IMR-90 (cell line): ENCODE data around the gene PITX3. TPM values are rescaled to one million over a fixed set of nuclear protein-coding genes. Genes with fewer than 3 reads are reported as not detected.

Experiments
- ATAC-seq: fragments of 200-7000 bp; cut with Tn5 transposase; 2 replicates; pipeline ENCODE4 v1.9.1; 2020; ENCODE audit warnings: low read depth, mild to moderate bottlenecking, moderate library complexity
- BruUV-seq: library from RNA; stranded (reverse); fragments of 400-500 nt; replicated peaks from 2 replicates; lab custom pipeline; 2021; lab: Mats Ljungman, UMichigan
- CTCF ChIA-PET: fragments of 300-600 bp; formaldehyde crosslinking; extraction: SDS; loops from one replicate; lab custom pipeline; 2021; ENCODE audit warnings: antibody characterized with exemption; lab: Yijun Ruan, JAX
- POLR2A ChIA-PET: fragments of 300-600 bp; sonication (Branson Sonifier 250); formaldehyde crosslinking; loops from one replicate; lab custom pipeline; 2022; ENCODE audit warnings: antibody characterized with exemption; ENCODE audit not compliant: unreplicated experiment; lab: Charles Lee
- DNase-seq: peaks from one replicate; pipeline ENCODE4 v3.0.0; 2013
- H2AFZ ChIP-seq: replicated peaks from 2 replicates; pipeline ENCODE3; 2013; ENCODE audit warnings: low read length, mild to moderate bottlenecking; ENCODE audit not compliant: poor library complexity
- H2AK5ac ChIP-seq: 2 replicates; pipeline ENCODE4 v1.6.1; 2013; ENCODE audit warnings: low read depth, low read length, inconsistent platforms
- H2AK9ac ChIP-seq: replicated peaks from 2 replicates; pipeline ENCODE3; 2013; ENCODE audit warnings: mild to moderate bottlenecking, low read depth, low read length, moderate library complexity; ENCODE audit not compliant: poor library complexity
- H2BK120ac ChIP-seq: 2 replicates; pipeline ENCODE4 v1.6.1; 2013; ENCODE audit warnings: low read depth, low read length, inconsistent platforms
- H2BK15ac ChIP-seq: 3 replicates; pipeline ENCODE4 v1.6.1; 2013; ENCODE audit warnings: low read depth, low read length, inconsistent platforms
- H2BK20ac ChIP-seq: 2 replicates; pipeline ENCODE4 v1.6.1; 2013; ENCODE audit warnings: low read depth, mild to moderate bottlenecking, inconsistent platforms, low read length, moderate library complexity
- H2BK5ac ChIP-seq: 2 replicates; pipeline ENCODE4 v1.6.1; 2013; ENCODE audit warnings: mild to moderate bottlenecking, low read depth, low read length, inconsistent platforms; ENCODE audit not compliant: poor library complexity, severe bottlenecking
- H3K14ac ChIP-seq: replicated peaks from 2 replicates; pipeline ENCODE4 v1.6.1; 2013; ENCODE audit warnings: low read depth, low read length, inconsistent platforms
- H3K18ac ChIP-seq: 2 replicates; pipeline ENCODE4 v1.6.1; 2013; ENCODE audit warnings: low read depth, low read length, control low read depth
- H3K23ac ChIP-seq: 2 replicates; pipeline ENCODE4 v1.6.1; 2013; ENCODE audit warnings: low read depth, low read length, inconsistent platforms
- H3K27ac ChIP-seq: 2 replicates; pipeline ENCODE4 v1.5.1; 2013; ENCODE audit warnings: mild to moderate bottlenecking, control low read depth, low read length; ENCODE audit not compliant: insufficient read depth
- H3K27me3 ChIP-seq: 2 replicates; pipeline ENCODE4 v1.6.1; 2013; ENCODE audit warnings: low read length; ENCODE audit not compliant: control insufficient read depth, insufficient read depth
- H3K36me3 ChIP-seq: 2 replicates; pipeline ENCODE4 v1.6.1; 2013; ENCODE audit warnings: low read length, mixed read lengths; ENCODE audit not compliant: control insufficient read depth, insufficient read depth
- H3K4ac ChIP-seq: 2 replicates; pipeline ENCODE4 v1.6.1; 2013; ENCODE audit warnings: low read depth, low read length, inconsistent platforms
- H3K4me1 ChIP-seq: 2 replicates; pipeline ENCODE4 v1.6.1; 2013; ENCODE audit warnings: low read length, mixed read lengths; ENCODE audit not compliant: control insufficient read depth, insufficient read depth
- H3K4me2 ChIP-seq: 2 replicates; pipeline ENCODE4 v1.6.1; 2013; ENCODE audit warnings: low read depth, mild to moderate bottlenecking, control low read depth, low read length, moderate library complexity
- H3K4me3 ChIP-seq: 2 replicates; pipeline ENCODE4 v1.5.1; 2013; ENCODE audit warnings: low read depth, mild to moderate bottlenecking, control low read depth, low read length, moderate library complexity; ENCODE audit not compliant: insufficient read depth
- H3K56ac ChIP-seq: 2 replicates; pipeline ENCODE4 v1.6.1; 2013; ENCODE audit warnings: low read length, inconsistent platforms; ENCODE audit not compliant: insufficient read depth; ENCODE audit errors: extremely low read depth
- H3K79me1 ChIP-seq, 2 experiments: 2 replicates each; pipeline ENCODE4 v1.6.1; 2013; ENCODE audit warnings: low read length in 2 of 2, inconsistent platforms in 1 of 2, low read depth in 1 of 2
- H3K9ac ChIP-seq: 2 replicates; pipeline ENCODE4 v1.6.1; 2013; ENCODE audit warnings: low read depth, low read length, control low read depth
- H3K9me1 ChIP-seq: 2 replicates; pipeline ENCODE4 v1.6.1; 2013; ENCODE audit warnings: low read length, inconsistent platforms; ENCODE audit not compliant: insufficient read depth
- H3K9me3 ChIP-seq: 2 replicates; pipeline ENCODE4 v1.6.1; 2013; ENCODE audit warnings: low read length; ENCODE audit not compliant: control insufficient read depth, insufficient read depth
- H4K20me1 ChIP-seq: 2 replicates; pipeline ENCODE4 v1.6.1; 2013; ENCODE audit warnings: low read length, inconsistent platforms; ENCODE audit not compliant: insufficient read depth
- H4K5ac ChIP-seq: 2 replicates; pipeline ENCODE4 v1.6.1; 2013; ENCODE audit warnings: mild to moderate bottlenecking, low read depth, low read length, control low read depth
- H4K8ac ChIP-seq, 2 experiments: 2 replicates each; pipeline ENCODE4 v1.6.1; 2013; ENCODE audit warnings: low read depth in 2 of 2, low read length in 2 of 2, control low read depth in 1 of 2, inconsistent platforms in 1 of 2
- H4K91ac ChIP-seq: 2 replicates; pipeline ENCODE4 v1.6.1; 2013; ENCODE audit warnings: low read depth, low read length, inconsistent platforms; ENCODE audit not compliant: insufficient read depth
- BHLHE40 ChIP-seq: fragments of 150-350 bp; IDR thresholded peaks from 2 replicates; pipeline ENCODE4 v1.6.1; 2016; ENCODE audit warnings: mild to moderate bottlenecking, low read depth, low read length
- CEBPB ChIP-seq: IDR thresholded peaks from 2 replicates; pipeline ENCODE4 v1.6.1; 2012; ENCODE audit warnings: low read depth, low read length, improper control_type of control experiment
- CHD1 ChIP-seq: IDR thresholded peaks from 2 replicates; pipeline ENCODE4 v1.6.1; 2012; ENCODE audit warnings: low read depth, low read length, improper control_type of control experiment
- FOS ChIP-seq: fragments of 150-350 bp; IDR thresholded peaks from 2 replicates; pipeline ENCODE4 v1.6.1; 2016; ENCODE audit warnings: low read depth, low read length
- MAFK ChIP-seq: IDR thresholded peaks from 2 replicates; pipeline ENCODE4 v1.6.1; 2012; ENCODE audit warnings: low read depth, low read length, improper control_type of control experiment
- MAZ ChIP-seq: IDR thresholded peaks from 2 replicates; pipeline ENCODE4 v1.6.1; 2012; ENCODE audit warnings: low read depth, mild to moderate bottlenecking, low read length, improper control_type of control experiment, moderate library complexity, borderline replicate concordance
- MXI1 ChIP-seq: IDR thresholded peaks from 2 replicates; pipeline ENCODE4 v1.6.1; 2012; ENCODE audit warnings: low read depth, mild to moderate bottlenecking, low read length, moderate library complexity, borderline replicate concordance
- NFE2L2 ChIP-seq: fragments of 150-350 bp; IDR thresholded peaks from 2 replicates; pipeline ENCODE4 v1.6.1; 2016; ENCODE audit warnings: low read depth, mild to moderate bottlenecking, low read length
- POLR2A ChIP-seq: IDR thresholded peaks from 2 replicates; pipeline ENCODE4 v1.6.1; 2012; ENCODE audit warnings: mild to moderate bottlenecking, low read depth, low read length
- RAD21 ChIP-seq: IDR thresholded peaks from 2 replicates; pipeline ENCODE4 v1.6.1; 2012; ENCODE audit warnings: low read length, improper control_type of control experiment
- RCOR1 ChIP-seq: IDR thresholded peaks from 2 replicates; pipeline ENCODE4 v1.6.1; 2012; ENCODE audit warnings: mild to moderate bottlenecking, low read length, improper control_type of control experiment; ENCODE audit not compliant: insufficient replicate concordance
- RFX5 ChIP-seq: IDR thresholded peaks from 2 replicates; pipeline ENCODE4 v1.8.0; 2012; ENCODE audit warnings: low read depth, mild to moderate bottlenecking, low read length, moderate library complexity
- SMC3 ChIP-seq: fragments of 150-350 bp; IDR thresholded peaks from 2 replicates; pipeline ENCODE4 v1.6.1; 2016; ENCODE audit warnings: low read depth, mild to moderate bottlenecking, antibody characterized with exemption, low read length, moderate library complexity
- WGBS, 2 experiments: methylation state at CpG; one replicate each; pipeline versions ENCODE4 v1.1.5 to v1.1.7; 2013; ENCODE audit warnings: missing lambda C conversion rate in 2 of 2; ENCODE audit not compliant: insufficient read length in 1 of 2; ENCODE audit errors: extremely low coverage in 2 of 2; 5-methylcytosine and 5-hydroxymethylcytosine counted together
- dilution Hi-C: fragments of 300-500 bp; cut with HindIII; formaldehyde crosslinking; loops from one replicate; pipeline ENCODE4 v1.14.3; 2018; ENCODE audit warnings: low sequenced_read_pairs; ENCODE audit not compliant: unreplicated experiment
- in situ Hi-C: fragments of 300-500 bp; cut with MboI; formaldehyde crosslinking; loops from 3 replicates; pipeline ENCODE4 v1.14.3; 2019; ENCODE audit warnings: low sequenced_read_pairs, inconsistent platforms, mixed read lengths
- intact Hi-C: fragments of 100-400 bp; cut with micrococcal nuclease; formaldehyde crosslinking; loops from 2 replicates; pipeline ENCODE4 v1.10.0; 2022
- polyA plus RNA-seq, 3 experiments: library from polyadenylated mRNA; depleted of rRNA; stranded (reverse); fragments of >200 nt; gene quantifications; 2 replicates each; pipeline ENCODE4 v1.2.3, GENCODE V29; 2012; ENCODE audit warnings: low replicate concordance in 1 of 3
- total RNA-seq: library from RNA; depleted of rRNA; stranded (reverse); fragments of >200 nt; gene quantifications from 2 replicates; pipeline ENCODE4 v1.2.3, GENCODE V29; 2012
- TF ChIP-seq, protein P1 (sequence below): fragments of 150-350 bp; IDR thresholded peaks from 2 replicates; pipeline ENCODE4 v1.6.1; 2016; ENCODE audit warnings: low read depth, mild to moderate bottlenecking, low read length, moderate library complexity, borderline replicate concordance
- TF ChIP-seq, protein P2 (sequence below): conservative IDR thresholded peaks from 2 replicates; pipeline ENCODE4 v1.5.1; 2012; ENCODE audit warnings: mild to moderate bottlenecking, low read depth, low read length, improper control_type of control experiment

PITX3 gene
- total and polyA plus RNA-seq, 2 of the 4 experiments (the other 2 are of a cell fraction), result not detected

DNA sequence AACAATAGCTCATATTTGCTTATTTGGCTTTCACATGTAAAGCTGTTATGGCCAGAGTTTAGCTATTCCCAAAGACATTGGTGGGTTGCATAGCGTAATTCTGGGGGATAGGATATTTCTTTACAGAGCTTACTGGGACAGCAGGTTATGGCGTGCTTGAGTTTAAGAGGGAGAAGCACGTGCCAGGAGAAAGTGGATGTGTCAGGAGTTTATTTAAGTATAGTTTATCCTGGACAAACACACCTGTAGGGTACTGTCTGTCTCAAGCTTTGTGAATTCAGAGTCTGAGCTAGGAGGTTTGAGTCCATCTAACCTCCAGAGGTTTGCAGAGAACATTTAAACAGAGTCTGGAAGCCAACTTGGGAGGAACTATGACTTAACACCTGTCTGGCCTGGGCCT lies 25.4 kb upstream of the PITX3 start:
- Histone ChIP-seq H3K79me1 (peaks cover 30 to 78% of the 10 kb centered on the region in 2 experiments), H2BK5ac (no peak overlapping the region), H3K9ac (no peak overlapping the region), H3K9me1 (peaks cover 35% of the 10 kb centered on the region), H4K8ac (no peak overlapping the region), H2AK9ac (no peak overlapping the region), H3K9me3 (no peaks in the 10 kb centered on the region), H3K23ac (no peak overlapping the region), H2AFZ (no peak overlapping the region), H3K4me3 (no peak overlapping the region), H3K27me3 (no peaks in the 10 kb centered on the region), H3K56ac (no peak overlapping the region), H3K14ac (no peak overlapping the region), H3K27ac (no peak overlapping the region), H3K18ac (no peak overlapping the region), H4K20me1 (peaks cover 77% of the 10 kb centered on the region), H3K4me1 (peaks cover 19% of the 10 kb centered on the region), H3K36me3 (peaks cover 13% of the 10 kb centered on the region), H4K5ac (no peak overlapping the region), H3K4me2 (no peak overlapping the region), H2AK5ac (no peak overlapping the region), H3K4ac (no peak overlapping the region), H4K91ac (no peak overlapping the region), H2BK20ac (no peak overlapping the region), H2BK120ac (no peak overlapping the region), H2BK15ac (no peak overlapping the region)
- ATAC-seq (no peak), DNase-seq (no peak)
- in situ Hi-C loops (no loop called here), dilution Hi-C loops (no loop called here), intact Hi-C loops (no loop called here)
- WGBS, 2 experiments, result no CpG with 5 or more reads among the region's 3 CpGs
- ChIA-PET POLR2A (interaction anchor here (0.5 kb wide), 1 partner anchor 19 kb away, joined by 3 read pairs; no protein-coding TSS in a partner anchor), CTCF (interaction anchor here (0.7 to 1.1 kb wide), 2 partner anchors 10 to 35 kb away, joined by 3 to 4 read pairs; no protein-coding TSS in a partner anchor)
- no peak for TF ChIP-seq CEBPB
- no peak for TF ChIP-seq BHLHE40
- TF ChIP-seq, protein P1, sequence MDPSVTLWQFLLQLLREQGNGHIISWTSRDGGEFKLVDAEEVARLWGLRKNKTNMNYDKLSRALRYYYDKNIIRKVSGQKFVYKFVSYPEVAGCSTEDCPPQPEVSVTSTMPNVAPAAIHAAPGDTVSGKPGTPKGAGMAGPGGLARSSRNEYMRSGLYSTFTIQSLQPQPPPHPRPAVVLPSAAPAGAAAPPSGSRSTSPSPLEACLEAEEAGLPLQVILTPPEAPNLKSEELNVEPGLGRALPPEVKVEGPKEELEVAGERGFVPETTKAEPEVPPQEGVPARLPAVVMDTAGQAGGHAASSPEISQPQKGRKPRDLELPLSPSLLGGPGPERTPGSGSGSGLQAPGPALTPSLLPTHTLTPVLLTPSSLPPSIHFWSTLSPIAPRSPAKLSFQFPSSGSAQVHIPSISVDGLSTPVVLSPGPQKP, result no peak
- no peak for TF ChIP-seq SMC3
- no peak for TF ChIP-seq MAFK
- TF ChIP-seq FOS, result no peak
- TF ChIP-seq MAZ, result no peak
- TF ChIP-seq, protein P2, sequence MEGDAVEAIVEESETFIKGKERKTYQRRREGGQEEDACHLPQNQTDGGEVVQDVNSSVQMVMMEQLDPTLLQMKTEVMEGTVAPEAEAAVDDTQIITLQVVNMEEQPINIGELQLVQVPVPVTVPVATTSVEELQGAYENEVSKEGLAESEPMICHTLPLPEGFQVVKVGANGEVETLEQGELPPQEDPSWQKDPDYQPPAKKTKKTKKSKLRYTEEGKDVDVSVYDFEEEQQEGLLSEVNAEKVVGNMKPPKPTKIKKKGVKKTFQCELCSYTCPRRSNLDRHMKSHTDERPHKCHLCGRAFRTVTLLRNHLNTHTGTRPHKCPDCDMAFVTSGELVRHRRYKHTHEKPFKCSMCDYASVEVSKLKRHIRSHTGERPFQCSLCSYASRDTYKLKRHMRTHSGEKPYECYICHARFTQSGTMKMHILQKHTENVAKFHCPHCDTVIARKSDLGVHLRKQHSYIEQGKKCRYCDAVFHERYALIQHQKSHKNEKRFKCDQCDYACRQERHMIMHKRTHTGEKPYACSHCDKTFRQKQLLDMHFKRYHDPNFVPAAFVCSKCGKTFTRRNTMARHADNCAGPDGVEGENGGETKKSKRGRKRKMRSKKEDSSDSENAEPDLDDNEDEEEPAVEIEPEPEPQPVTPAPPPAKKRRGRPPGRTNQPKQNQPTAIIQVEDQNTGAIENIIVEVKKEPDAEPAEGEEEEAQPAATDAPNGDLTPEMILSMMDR, result no peak
- TF ChIP-seq RAD21, result no peak
- no peak for TF ChIP-seq POLR2A
- TF ChIP-seq RCOR1, result no peak
- no peak for TF ChIP-seq CHD1
- no peak for TF ChIP-seq NFE2L2
- no peak for TF ChIP-seq RFX5
- TF ChIP-seq MXI1, result no peak
- BruUV-seq, result no TSS peak
